CD4-positive, alpha-beta T cell treated with Interleukin-4 for 4 hours (primary cell): ENCODE measurements around the gene ACOT2.
"Not testable (repeated sequence)": the region's sequence is repeated elsewhere in the genome, so short reads cannot be mapped to it uniquely, and the experiment has no call there.

Experiments
- DNase-seq: peaks from one replicate; pipeline ENCODE4 v3.0.0-alpha.2; 2020

Gene ACOT2

GRCh38 chr14:73569185-73569958 is at the start of gene ACOT2:
Gene ACOT2 (plus strand): TSS chr14:73569213. CDS start chr14:73569241, 28 bp downstream.
- peak; percentile 84 for DNase-seq

GRCh38 chr14:73521229-73521628 is 47.8 kb upstream of the ACOT2 start:
- DNase-seq, result no peak

GRCh38 chr14:73524493-73524892 is 44.5 kb upstream of the ACOT2 start:
- no peak for DNase-seq

GRCh38 chr14:73526036-73526984 is 42.7 kb upstream of the ACOT2 start:
- DNase-seq, result no peak

GRCh38 chr14:73529356-73529755 is 39.7 kb upstream of the ACOT2 start:
- not testable (repeated sequence) for DNase-seq

- not testable (repeated sequence) for DNase-seq
These were observed 37.0 kb upstream of the ACOT2 start for GRCh38 chr14:73531971-73532370.

GRCh38 chr14:73537244-73538045 is 31.6 kb upstream of the ACOT2 start:
- DNase-seq, result peak; percentile 1

GRCh38 chr14:73539017-73539416 is 30.0 kb upstream of the ACOT2 start:
- peak; percentile 45 for DNase-seq

- not testable (repeated sequence) for DNase-seq
These were observed 26.1 kb upstream of the ACOT2 start for GRCh38 chr14:73542961-73543360.

- not testable (repeated sequence) for DNase-seq
These were observed 23.7 kb upstream of the ACOT2 start for GRCh38 chr14:73545353-73545752.

GRCh38 chr14:73549097-73549496 is 19.9 kb upstream of the ACOT2 start:
- not testable (repeated sequence) for DNase-seq

- not testable (repeated sequence) for DNase-seq
These were observed 19.0 kb upstream of the ACOT2 start for GRCh38 chr14:73549889-73550524.

- no peak for DNase-seq
These were observed 15.2 kb upstream of the ACOT2 start for GRCh38 chr14:73553845-73554244.

- not testable (repeated sequence) for DNase-seq
These were observed 11.8 kb upstream of the ACOT2 start for GRCh38 chr14:73557201-73557600.

GRCh38 chr14:73558238-73558637 is 10.8 kb upstream of the ACOT2 start:
- not testable (repeated sequence) for DNase-seq

- not testable (repeated sequence) for DNase-seq
These were observed 6.8 kb upstream of the ACOT2 start for GRCh38 chr14:73562256-73562655.

GRCh38 chr14:73562696-73563095 is 6.3 kb upstream of the ACOT2 start:
- DNase-seq, result not testable (repeated sequence)

GRCh38 chr14:73566431-73566830 is 2.6 kb upstream of the ACOT2 start:
- not testable (repeated sequence) for DNase-seq

- not testable (repeated sequence) for DNase-seq
These were observed 2.1 kb upstream of the ACOT2 start for GRCh38 chr14:73566935-73567334.

GRCh38 chr14:73567358-73567757 is 1.7 kb upstream of the ACOT2 start:
- DNase-seq, result no peak

- peak; percentile 33 for DNase-seq
These were observed 795 bp upstream of the ACOT2 start for GRCh38 chr14:73567951-73568885.
